ENCODE results near the gene PAK6. TPM values are rescaled to one million over a fixed set of nuclear protein-coding genes. Genes with fewer than 3 reads are reported as not detected.

Gene PAK6
- total and polyA plus RNA-seq, 2 experiments from 2014 or later, result 2.4 to 20.0 TPM

DNA sequence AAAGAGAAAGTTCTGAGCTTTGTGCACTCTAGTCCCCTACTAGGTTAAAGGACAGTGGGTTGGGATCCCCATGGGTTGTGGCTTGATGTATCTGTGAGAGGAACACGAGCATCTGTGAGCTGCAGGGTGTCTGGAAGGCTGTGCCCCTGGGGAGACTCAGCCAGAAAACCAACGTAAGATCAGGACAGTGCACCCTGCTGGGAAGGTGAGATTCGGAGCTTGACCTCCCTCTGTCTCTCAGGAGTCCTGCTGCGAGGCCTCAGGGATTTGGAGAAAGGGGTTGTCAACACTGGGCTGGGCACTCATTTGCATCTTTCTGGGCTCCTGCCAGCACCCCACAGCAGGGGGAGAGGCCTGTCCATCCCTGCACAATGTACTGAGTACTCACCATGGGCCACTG lies 28.8 kb downstream of the PAK6 start (continued):
- TF ChIP-seq, protein P1, sequence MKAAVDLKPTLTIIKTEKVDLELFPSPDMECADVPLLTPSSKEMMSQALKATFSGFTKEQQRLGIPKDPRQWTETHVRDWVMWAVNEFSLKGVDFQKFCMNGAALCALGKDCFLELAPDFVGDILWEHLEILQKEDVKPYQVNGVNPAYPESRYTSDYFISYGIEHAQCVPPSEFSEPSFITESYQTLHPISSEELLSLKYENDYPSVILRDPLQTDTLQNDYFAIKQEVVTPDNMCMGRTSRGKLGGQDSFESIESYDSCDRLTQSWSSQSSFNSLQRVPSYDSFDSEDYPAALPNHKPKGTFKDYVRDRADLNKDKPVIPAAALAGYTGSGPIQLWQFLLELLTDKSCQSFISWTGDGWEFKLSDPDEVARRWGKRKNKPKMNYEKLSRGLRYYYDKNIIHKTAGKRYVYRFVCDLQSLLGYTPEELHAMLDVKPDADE (IDR thresholded peaks at IDR 0.05), result no peak

DNA sequence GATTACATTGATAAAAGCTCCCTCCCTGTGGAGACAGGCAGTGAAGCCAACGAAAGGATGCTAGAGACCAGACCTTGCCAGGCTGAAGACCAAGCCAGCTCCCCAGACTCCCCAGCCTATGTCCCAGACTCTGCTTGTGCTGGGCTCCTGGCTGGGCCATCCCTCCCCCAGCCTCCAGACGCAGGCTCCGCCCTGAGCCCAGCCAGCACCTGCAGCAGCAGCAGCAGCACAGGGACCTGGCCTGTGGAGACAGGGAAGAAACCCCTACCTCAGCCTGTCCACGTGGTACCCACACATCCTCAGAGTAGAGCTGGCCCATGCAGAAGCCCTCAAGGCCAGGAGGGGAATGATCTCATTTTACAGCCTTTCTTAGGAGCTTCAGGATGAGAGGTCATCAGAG lies 30.7 kb downstream of the PAK6 start:
- Histone ChIP-seq H3K79me2 (replicated peaks; ENCODE audit: insufficient read depth) (no peaks in the 10 kb centered on the region), H3K27me3 (ENCODE audit: insufficient read depth) (no peaks in the 10 kb centered on the region), H2AFZ (no peak overlapping the region), H3F3A (replicated peaks; ENCODE audit: low read depth) (no peaks in the 10 kb centered on the region), H3K27ac (ENCODE audit: low read depth) (no peak overlapping the region), H3K4me3 (no peak overlapping the region), H3K36me3 (ENCODE audit: insufficient read depth) (no peaks in the 10 kb centered on the region), H4K20me1 (replicated peaks; ENCODE audit: insufficient read depth) (no peaks in the 10 kb centered on the region), H3K4me2 (no peak overlapping the region), H3K4me1 (ENCODE audit: insufficient read depth) (no peaks in the 10 kb centered on the region), H3K9me2 (ENCODE audit: insufficient read depth) (no peaks in the 10 kb centered on the region)
- peaks cover 14% of the 10 kb centered on the region for H3K27me3 Mint-ChIP-seq (ENCODE audit: insufficient read depth, low read depth, poor library complexity)
- ATAC-seq (peak; percentile 21), DNase-seq (ENCODE audit: low spot score) (no peak)
- no peak for TF ChIP-seq ZNF331 (CRISPR knock-in tag; IDR thresholded peaks at IDR 0.05; ENCODE audit: low read depth)
- TF ChIP-seq CREB1 (CRISPR knock-in tag; IDR thresholded peaks at IDR 0.05; ENCODE audit: low read depth), result no peak
- peaks cover 4% of the 10 kb centered on the region; the same call in 1 of the 3 replicates for H3K36me3 Mint-ChIP-seq (ENCODE audit: low read depth)
- H3K9me3 Mint-ChIP-seq, result no peaks in the 10 kb centered on the region
- H3K4me1 Mint-ChIP-seq, result peaks cover 17% of the 10 kb centered on the region
- no peak overlapping the region for H3K4me3 Mint-ChIP-seq
- no peak overlapping the region for H3K27ac Mint-ChIP-seq

DNA sequence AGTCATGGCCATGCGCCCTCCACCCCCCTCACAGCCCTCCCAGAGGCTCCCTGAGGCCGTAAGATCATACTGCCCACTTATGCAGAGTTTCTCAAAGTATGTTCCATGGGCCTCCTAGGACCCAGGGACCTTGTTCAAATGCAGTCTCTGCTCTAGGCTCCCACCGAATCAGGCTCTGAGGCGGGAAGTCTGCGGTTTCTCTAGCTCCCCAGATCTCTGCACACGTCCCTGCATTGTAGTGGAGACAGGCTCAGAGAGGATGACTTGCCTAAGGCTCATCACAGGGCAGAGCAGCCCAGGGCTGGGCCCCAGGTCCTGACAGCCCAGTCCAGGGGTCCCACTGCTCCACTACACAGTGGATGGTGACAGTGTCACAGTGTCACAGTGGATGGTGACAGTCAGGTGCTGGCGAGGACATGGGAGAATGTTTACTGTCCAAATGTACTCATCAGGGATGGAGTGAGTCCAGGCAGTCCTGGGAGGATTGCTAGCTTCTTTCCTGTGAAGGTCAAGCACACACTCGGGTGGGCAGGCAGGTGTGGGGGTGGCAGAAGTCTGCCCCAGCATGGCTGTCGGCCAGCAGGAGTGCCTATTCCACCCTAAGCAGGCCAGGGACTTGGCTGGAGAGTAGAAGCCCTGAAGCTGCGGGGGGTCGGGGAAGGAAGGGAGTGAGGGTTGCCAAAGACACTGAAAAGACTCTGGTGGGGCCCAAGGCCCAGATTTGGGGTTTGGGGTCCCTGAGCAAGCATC lies 31.6 kb downstream of the PAK6 start:
- no peaks in the 10 kb centered on the region for H3K27me3 ChIP-seq (ENCODE audit: insufficient read depth)
- H3K9me2 ChIP-seq (ENCODE audit: insufficient read depth), result no peaks in the 10 kb centered on the region
- no peak overlapping the region for H3K4me3 ChIP-seq
- H3K4me1 ChIP-seq (ENCODE audit: insufficient read depth), result no peaks in the 10 kb centered on the region
- no peaks in the 10 kb centered on the region for H3K36me3 ChIP-seq (ENCODE audit: insufficient read depth)
- TF ChIP-seq EZH2 (IDR thresholded peaks at IDR 0.05; ENCODE audit: low read depth, unreplicated experiment), result no peak
- no peak for TF ChIP-seq ZNF114 (CRISPR knock-in tag; IDR thresholded peaks at IDR 0.05)
- TF ChIP-seq EZH2phosphoT487 (IDR thresholded peaks at IDR 0.05; ENCODE audit: unreplicated experiment), result no peak
- TF ChIP-seq ZNF331 (CRISPR knock-in tag; IDR thresholded peaks at IDR 0.05; ENCODE audit: low read depth), result no peak
- no peak for TF ChIP-seq POLR2AphosphoS5 (IDR thresholded peaks at IDR 0.05; ENCODE audit: low read depth)
- TF ChIP-seq, protein P2, sequence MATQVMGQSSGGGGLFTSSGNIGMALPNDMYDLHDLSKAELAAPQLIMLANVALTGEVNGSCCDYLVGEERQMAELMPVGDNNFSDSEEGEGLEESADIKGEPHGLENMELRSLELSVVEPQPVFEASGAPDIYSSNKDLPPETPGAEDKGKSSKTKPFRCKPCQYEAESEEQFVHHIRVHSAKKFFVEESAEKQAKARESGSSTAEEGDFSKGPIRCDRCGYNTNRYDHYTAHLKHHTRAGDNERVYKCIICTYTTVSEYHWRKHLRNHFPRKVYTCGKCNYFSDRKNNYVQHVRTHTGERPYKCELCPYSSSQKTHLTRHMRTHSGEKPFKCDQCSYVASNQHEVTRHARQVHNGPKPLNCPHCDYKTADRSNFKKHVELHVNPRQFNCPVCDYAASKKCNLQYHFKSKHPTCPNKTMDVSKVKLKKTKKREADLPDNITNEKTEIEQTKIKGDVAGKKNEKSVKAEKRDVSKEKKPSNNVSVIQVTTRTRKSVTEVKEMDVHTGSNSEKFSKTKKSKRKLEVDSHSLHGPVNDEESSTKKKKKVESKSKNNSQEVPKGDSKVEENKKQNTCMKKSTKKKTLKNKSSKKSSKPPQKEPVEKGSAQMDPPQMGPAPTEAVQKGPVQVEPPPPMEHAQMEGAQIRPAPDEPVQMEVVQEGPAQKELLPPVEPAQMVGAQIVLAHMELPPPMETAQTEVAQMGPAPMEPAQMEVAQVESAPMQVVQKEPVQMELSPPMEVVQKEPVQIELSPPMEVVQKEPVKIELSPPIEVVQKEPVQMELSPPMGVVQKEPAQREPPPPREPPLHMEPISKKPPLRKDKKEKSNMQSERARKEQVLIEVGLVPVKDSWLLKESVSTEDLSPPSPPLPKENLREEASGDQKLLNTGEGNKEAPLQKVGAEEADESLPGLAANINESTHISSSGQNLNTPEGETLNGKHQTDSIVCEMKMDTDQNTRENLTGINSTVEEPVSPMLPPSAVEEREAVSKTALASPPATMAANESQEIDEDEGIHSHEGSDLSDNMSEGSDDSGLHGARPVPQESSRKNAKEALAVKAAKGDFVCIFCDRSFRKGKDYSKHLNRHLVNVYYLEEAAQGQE (IDR thresholded peaks at IDR 0.05; ENCODE audit: unreplicated experiment), result no peak
- TF ChIP-seq, protein P1 (IDR thresholded peaks at IDR 0.05), result no peak
- H2AFZ ChIP-seq, result no peak overlapping the region
- no peaks in the 10 kb centered on the region for H3F3A ChIP-seq (replicated peaks; ENCODE audit: low read depth)
- ATAC-seq (no peak), DNase-seq (ENCODE audit: low spot score) (no peak)
- H3K4me2 ChIP-seq, result no peak overlapping the region
- Mint-ChIP-seq H3K9me3 (no peaks in the 10 kb centered on the region), H3K27ac (no peak overlapping the region), H3K27me3 (ENCODE audit: insufficient read depth, low read depth, poor library complexity) (peaks cover 17% of the 10 kb centered on the region), H3K4me1 (peaks cover 16% of the 10 kb centered on the region), H3K36me3 (ENCODE audit: low read depth) (peaks cover 4% of the 10 kb centered on the region; the same call in 1 of the 3 replicates), H3K4me3 (no peak overlapping the region)
- H3K79me2 ChIP-seq (replicated peaks; ENCODE audit: insufficient read depth), result no peaks in the 10 kb centered on the region
- H3K27ac ChIP-seq (ENCODE audit: low read depth), result no peak overlapping the region
- H4K20me1 ChIP-seq (replicated peaks; ENCODE audit: insufficient read depth), result no peaks in the 10 kb centered on the region

Measured in GM23338 (cell line).